ENCODE data around the gene CEP126.

DNA sequence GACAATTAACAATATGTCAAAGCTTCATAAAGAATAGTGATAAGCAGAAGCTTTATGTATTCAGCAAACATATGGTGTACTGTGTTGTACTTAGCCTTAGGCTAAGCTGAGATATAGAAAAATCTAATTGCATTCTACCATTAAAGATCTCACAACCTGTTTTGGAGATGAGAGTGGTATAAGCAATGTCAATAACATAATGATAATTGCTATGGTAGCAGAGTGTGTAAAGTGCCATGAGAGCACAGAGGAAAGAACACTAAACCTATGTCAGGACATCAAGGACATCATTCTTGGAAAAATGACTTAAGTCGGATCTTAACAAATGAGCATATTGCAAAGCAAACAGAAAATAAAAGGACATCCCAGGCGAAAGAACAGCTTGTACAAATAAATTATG lies 30.1 kb downstream of the CEP126 start:
- TF ChIP-seq CTCF (IDR thresholded peaks at IDR 0.05; ENCODE audit: low read length) (no peak), EZH2phosphoT487 (IDR thresholded peaks at IDR 0.05; ENCODE audit: low read length) (no peak), EZH2 (optimal IDR thresholded peaks at IDR 0.05; ENCODE audit: low read depth, low read length) (no peak)

Measured in MM.1S (cell line).